ENCODE results near the gene OR1F1. TPM values are rescaled to one million over a fixed set of nuclear protein-coding genes. Genes with fewer than 3 reads are reported as not detected.
"Not testable (repeated sequence)": the region's sequence is repeated elsewhere in the genome, so short reads cannot be mapped to it uniquely, and the experiment has no call there.

Gene OR1F1
- total RNA-seq, 1 donor from 2014 or later, result not detected

DNA sequence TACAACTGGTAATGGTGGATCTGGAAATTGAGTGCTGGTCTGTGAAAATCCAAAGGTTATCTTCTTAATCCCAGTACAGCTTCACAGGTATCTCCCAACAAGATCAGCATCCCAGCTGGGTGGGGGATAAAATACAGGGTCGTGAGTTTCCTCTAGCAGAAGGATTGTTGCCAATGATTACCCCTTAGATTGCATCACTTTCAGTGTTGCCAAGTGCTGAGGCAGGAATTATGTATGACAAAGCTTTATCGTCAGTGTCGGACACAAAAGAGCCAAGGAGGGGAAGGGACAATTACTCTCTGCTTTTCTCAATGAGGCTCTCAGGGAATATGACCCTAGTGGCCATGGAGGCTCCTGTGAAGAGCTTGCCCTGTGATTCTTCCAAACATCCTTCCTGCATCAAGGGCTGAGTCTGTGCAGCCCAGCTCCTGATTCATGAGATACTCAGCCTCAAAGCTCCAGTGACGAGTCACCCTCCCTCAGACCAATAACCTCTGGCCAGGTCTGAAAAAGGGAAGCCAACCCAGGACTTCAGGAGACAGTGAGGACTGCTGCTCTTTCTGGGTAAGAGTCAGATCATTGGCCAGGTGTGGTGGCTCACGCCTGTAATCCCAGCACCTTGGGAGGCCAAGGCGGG, 15.0 kb downstream of the OR1F1 start:
- Histone ChIP-seq H3K4me1 (no peaks in the 10 kb centered on the region), H3K4me2 (no peak overlapping the region), H3K9me3 (ENCODE audit: low read depth) (no peaks in the 10 kb centered on the region), H3K79me2 (ENCODE audit: low read depth) (no peaks in the 10 kb centered on the region), H2AFZ (replicated peaks) (no peak overlapping the region), H3K27me3 (peaks cover 23% of the 10 kb centered on the region), H3K9ac (no peak overlapping the region), H3F3A (ENCODE audit: low read depth) (no peaks in the 10 kb centered on the region), H3K27ac (no peak overlapping the region), H3K4me3 (no peak overlapping the region), H3K36me3 (no peaks in the 10 kb centered on the region), H4K20me1 (ENCODE audit: low read depth) (no peaks in the 10 kb centered on the region)
- no peak for DNase-seq (ENCODE audit: low spot score)
- no peaks in the 10 kb centered on the region for H3K4me1 Mint-ChIP-seq
- H3K27me3 Mint-ChIP-seq (ENCODE audit: insufficient read depth, low read depth), result peaks cover 23% of the 10 kb centered on the region
- TF ChIP-seq, protein P1, sequence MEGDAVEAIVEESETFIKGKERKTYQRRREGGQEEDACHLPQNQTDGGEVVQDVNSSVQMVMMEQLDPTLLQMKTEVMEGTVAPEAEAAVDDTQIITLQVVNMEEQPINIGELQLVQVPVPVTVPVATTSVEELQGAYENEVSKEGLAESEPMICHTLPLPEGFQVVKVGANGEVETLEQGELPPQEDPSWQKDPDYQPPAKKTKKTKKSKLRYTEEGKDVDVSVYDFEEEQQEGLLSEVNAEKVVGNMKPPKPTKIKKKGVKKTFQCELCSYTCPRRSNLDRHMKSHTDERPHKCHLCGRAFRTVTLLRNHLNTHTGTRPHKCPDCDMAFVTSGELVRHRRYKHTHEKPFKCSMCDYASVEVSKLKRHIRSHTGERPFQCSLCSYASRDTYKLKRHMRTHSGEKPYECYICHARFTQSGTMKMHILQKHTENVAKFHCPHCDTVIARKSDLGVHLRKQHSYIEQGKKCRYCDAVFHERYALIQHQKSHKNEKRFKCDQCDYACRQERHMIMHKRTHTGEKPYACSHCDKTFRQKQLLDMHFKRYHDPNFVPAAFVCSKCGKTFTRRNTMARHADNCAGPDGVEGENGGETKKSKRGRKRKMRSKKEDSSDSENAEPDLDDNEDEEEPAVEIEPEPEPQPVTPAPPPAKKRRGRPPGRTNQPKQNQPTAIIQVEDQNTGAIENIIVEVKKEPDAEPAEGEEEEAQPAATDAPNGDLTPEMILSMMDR (IDR thresholded peaks at IDR 0.05), result no peak
- no peak for TF ChIP-seq EZH2phosphoT487 (IDR thresholded peaks at IDR 0.05)
- TF ChIP-seq EZH2 (IDR thresholded peaks at IDR 0.05), result no peak
- no peaks in the 10 kb centered on the region for H3K36me3 Mint-ChIP-seq
- H3K4me3 Mint-ChIP-seq, result no peak overlapping the region
- no peak overlapping the region for H3K27ac Mint-ChIP-seq
- H3K9me3 Mint-ChIP-seq, result peaks cover 28% of the 10 kb centered on the region

DNA sequence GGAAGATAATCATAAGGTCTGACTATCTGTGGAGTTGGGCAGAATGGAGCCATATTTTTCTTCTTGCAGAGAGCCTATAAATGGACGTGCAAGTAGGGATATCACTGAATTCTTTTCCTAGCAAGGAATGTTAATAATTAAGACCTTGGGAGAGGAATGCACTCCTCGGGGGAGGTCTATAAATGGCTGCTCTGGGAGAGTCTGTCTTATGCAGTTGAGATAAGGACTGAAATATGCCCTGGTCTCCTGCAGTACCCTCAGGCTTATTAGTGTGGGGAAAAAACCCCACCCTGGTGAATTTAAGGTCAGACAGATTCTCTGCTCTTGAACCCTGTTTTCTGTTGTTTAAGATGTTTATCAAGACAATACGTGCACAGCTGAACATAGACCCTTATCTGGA, 17.9 kb downstream of the OR1F1 start:
- H3K79me2 ChIP-seq (ENCODE audit: low read depth); H3K27ac ChIP-seq; H2AFZ ChIP-seq (replicated peaks); H3K4me3 ChIP-seq; DNase-seq (ENCODE audit: low spot score); H3K4me1 ChIP-seq; H3K27ac Mint-ChIP-seq; H3K36me3 Mint-ChIP-seq; H3K4me3 Mint-ChIP-seq; H3K36me3 ChIP-seq; H3F3A ChIP-seq (ENCODE audit: low read depth); H3K9me3 ChIP-seq (ENCODE audit: low read depth); H3K9ac ChIP-seq; H3K27me3 ChIP-seq; H4K20me1 ChIP-seq (ENCODE audit: low read depth); H3K4me1 Mint-ChIP-seq; H3K4me2 ChIP-seq: not testable (repeated sequence)
- Mint-ChIP-seq H3K9me3 (peaks cover 31% of the 10 kb centered on the region), H3K27me3 (ENCODE audit: insufficient read depth, low read depth) (peaks cover 21% of the 10 kb centered on the region)

DNA sequence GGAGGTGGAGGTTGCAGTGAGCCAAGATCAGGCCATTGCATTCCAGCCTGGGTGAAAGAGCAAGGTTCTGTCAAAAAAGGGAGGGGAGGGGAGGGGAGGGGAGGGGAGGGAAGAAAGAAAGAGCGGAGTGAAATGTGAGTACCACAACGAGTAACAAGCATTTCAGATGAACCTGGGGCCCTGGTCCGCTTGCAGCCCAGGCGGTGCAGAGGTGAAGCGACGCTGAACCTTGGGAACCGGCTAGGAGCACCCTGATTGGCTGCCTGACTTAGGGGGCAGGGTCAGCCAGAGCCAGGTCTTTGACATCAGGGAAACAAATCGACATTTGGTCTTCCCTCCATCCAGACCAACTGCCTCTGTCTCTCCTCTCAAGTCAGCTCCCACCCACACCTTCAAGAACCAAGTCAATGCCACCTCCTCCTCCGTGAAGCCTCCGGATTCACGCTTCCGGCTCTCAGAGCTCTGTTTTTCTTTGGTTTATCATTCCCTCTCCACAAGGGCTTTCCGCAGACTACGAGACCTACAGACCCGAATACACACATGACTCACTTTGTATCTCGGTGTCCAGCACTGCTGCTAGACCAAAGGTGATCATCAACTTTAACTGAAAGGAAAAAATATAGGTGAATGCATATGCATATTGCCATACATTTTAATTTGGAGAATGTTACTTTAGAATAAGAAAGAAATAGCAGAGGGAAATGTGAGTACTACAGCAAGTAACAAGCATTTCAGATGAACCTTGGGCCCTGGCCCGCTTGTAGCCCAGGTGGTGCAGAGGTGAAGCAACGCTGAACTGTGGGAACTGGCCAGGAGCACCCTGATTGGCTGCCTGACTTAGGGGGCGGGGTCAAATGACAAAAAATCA, 19.3 kb downstream of the OR1F1 start:
- Histone ChIP-seq H3K27me3 (no peaks in the 10 kb centered on the region), H3K36me3 (no peaks in the 10 kb centered on the region), H3K4me2 (no peak overlapping the region), H3K27ac (no peak overlapping the region), H4K20me1 (ENCODE audit: low read depth) (no peaks in the 10 kb centered on the region), H3K9ac (no peak overlapping the region), H3F3A (ENCODE audit: low read depth) (no peaks in the 10 kb centered on the region), H3K4me1 (no peaks in the 10 kb centered on the region), H3K79me2 (ENCODE audit: low read depth) (no peaks in the 10 kb centered on the region), H3K9me3 (ENCODE audit: low read depth) (no peaks in the 10 kb centered on the region), H3K4me3 (no peak overlapping the region), H2AFZ (replicated peaks) (no peak overlapping the region)
- Mint-ChIP-seq H3K4me3 (no peak overlapping the region), H3K9me3 (peaks cover 35% of the 10 kb centered on the region), H3K27ac (no peak overlapping the region), H3K4me1 (no peaks in the 10 kb centered on the region), H3K27me3 (ENCODE audit: insufficient read depth, low read depth) (peaks cover 21% of the 10 kb centered on the region), H3K36me3 (no peaks in the 10 kb centered on the region)
- no peak for TF ChIP-seq EZH2phosphoT487 (IDR thresholded peaks at IDR 0.05)
- TF ChIP-seq, protein P1 (IDR thresholded peaks at IDR 0.05), result no peak
- no peak for TF ChIP-seq EZH2 (IDR thresholded peaks at IDR 0.05)
- no peak for DNase-seq (ENCODE audit: low spot score)

DNA sequence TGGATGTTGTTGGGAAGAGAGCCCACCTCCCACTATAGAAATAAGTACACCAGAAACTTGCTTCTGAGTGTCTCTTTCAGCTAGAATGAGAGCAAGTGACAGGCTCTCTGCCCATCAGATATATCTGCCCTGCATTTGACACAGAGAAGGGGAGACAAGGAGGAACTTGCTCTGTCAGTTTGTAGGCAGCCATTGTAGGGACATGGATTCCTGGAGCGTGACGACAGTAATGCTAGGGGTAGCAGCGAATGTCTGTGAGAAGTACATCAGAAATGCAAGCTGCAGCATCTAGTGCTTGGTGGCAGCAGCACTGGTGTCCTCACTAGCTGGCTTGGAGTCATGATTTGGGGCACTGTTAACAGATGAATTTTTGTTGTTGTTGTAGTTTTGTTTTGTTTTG, 24.0 kb downstream of the OR1F1 start:
- H3K27ac Mint-ChIP-seq, result no peak overlapping the region
- H3K4me1 ChIP-seq, result no peaks in the 10 kb centered on the region
- no peak overlapping the region for H3K4me3 Mint-ChIP-seq
- H3K9me3 Mint-ChIP-seq, result peaks cover 28% of the 10 kb centered on the region
- no peaks in the 10 kb centered on the region for H3K9me3 ChIP-seq (ENCODE audit: low read depth)
- H3F3A ChIP-seq (ENCODE audit: low read depth), result no peaks in the 10 kb centered on the region
- H3K36me3 Mint-ChIP-seq, result no peaks in the 10 kb centered on the region
- no peaks in the 10 kb centered on the region for H3K4me1 Mint-ChIP-seq
- peaks cover 3% of the 10 kb centered on the region for H3K27me3 ChIP-seq
- no peaks in the 10 kb centered on the region for H4K20me1 ChIP-seq (ENCODE audit: low read depth)
- peaks cover 21% of the 10 kb centered on the region for H3K27me3 Mint-ChIP-seq (ENCODE audit: insufficient read depth, low read depth)
- DNase-seq (ENCODE audit: low spot score), result no peak
- no peaks in the 10 kb centered on the region for H3K36me3 ChIP-seq
- no peaks in the 10 kb centered on the region for H3K79me2 ChIP-seq (ENCODE audit: low read depth)
- no peak overlapping the region for H3K27ac ChIP-seq
- no peak overlapping the region for H3K4me2 ChIP-seq
- no peak overlapping the region for H3K4me3 ChIP-seq
- no peak overlapping the region for H2AFZ ChIP-seq (replicated peaks)
- TF ChIP-seq EZH2 (IDR thresholded peaks at IDR 0.05) (no peak), EZH2phosphoT487 (IDR thresholded peaks at IDR 0.05) (no peak)
- TF ChIP-seq, protein P1 (IDR thresholded peaks at IDR 0.05), result no peak
- H3K9ac ChIP-seq, result no peak overlapping the region
